CD4-positive, alpha-beta T cell treated with Interferon alpha-2 for 1 hour (primary cell): Measurements from ENCODE around the gene TUNAR.
"Not testable (repeated sequence)": the region's sequence is repeated elsewhere in the genome, so short reads cannot be mapped to it uniquely, and the experiment has no call there.

ENCODE experiments used
- DNase-seq, 2 donors: peaks; one replicate each; pipeline ENCODE4 v3.0.0-alpha.2; 2020 to 2022

TUNAR gene

DNA sequence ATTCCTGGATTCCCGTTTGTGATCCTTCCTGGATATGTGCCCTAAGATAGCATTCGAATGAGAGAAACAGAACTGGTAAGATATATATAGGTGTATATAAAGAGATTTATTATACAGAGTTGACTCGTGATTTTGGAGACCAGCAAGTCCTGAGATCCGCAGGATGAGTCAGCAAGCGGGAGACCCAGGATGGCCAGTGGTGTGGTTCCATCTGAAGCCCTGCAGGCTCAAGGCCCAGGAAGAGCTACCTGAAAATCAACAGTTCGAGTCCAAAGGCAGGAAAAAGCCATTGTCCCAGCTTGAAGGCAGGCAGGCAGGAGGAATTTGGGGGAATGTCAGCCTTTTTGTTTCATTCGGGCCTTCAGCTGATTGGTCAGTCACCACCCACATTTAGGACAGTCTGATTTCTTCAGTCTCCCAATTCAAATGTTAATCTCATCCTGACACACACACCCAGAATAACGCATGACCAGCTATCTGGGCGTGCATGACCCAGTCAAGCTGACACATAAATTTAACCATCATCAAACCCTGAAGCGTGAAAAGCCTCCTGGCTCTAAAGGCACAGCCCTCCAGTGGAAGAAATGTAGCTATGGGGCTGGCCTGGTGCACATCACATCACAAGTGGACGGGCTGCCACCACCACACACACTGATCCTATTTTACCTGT lies 44.3 kb downstream of the TUNAR start:
- no peak for DNase-seq

DNA sequence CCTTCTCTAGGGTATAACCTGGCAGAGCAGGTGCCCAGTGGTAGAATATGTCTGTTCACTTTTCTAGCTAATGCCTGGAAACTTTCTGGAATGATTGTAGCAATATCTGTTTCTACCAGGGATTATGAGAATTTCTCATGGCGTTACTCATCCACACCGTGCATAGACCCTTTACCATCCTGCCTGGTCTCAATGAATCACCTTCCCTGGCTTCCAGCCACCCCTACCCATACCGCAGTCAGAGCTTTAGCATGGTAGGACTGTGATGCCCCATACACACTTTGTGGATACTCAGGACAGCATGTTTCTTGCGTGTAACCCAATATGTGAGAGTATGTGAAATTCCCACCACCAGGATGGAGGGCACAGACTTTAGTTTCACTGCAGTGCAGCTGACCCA lies 45.4 kb downstream of the TUNAR start:
- no peak for DNase-seq

DNA sequence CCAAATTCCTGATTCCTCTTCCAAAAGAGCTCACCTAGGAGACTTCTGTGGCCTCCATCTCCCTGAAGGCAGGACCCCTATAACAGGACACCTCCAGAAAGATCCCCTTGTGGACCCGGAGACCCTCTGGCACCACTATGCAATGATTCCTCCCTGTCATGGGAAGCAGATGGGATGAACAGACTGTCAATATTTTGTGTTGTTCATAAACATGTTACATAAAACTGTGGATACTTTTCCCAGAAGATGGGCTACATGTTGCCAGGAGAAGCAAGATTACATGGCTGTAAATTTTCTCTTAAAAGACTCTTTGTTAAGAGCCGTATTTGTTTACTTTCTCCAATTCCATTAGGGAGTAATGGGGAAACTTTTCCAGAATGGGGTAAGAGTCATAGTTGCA lies 52.1 kb downstream of the TUNAR start:
- no peak for DNase-seq

DNA sequence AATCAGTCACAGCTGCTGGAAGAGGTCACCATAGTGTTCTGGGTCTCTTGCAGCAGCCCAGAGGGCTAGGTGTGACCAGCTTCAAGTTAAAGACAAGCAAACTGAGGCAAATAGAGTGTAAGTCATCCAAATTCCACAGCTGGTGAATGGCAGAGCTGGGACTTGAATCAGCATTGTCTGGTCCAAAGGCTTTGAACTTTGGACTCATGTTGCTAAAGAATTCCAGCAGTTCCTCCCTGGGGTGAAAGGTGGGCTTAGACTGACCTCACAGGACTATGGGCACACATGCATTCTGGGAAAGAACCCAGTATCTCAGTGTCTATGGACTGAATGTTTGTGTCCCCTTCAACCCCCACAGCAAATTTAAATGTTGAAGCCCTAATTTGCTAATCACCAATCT lies 54.8 kb downstream of the TUNAR start:
- DNase-seq = no peak

DNA sequence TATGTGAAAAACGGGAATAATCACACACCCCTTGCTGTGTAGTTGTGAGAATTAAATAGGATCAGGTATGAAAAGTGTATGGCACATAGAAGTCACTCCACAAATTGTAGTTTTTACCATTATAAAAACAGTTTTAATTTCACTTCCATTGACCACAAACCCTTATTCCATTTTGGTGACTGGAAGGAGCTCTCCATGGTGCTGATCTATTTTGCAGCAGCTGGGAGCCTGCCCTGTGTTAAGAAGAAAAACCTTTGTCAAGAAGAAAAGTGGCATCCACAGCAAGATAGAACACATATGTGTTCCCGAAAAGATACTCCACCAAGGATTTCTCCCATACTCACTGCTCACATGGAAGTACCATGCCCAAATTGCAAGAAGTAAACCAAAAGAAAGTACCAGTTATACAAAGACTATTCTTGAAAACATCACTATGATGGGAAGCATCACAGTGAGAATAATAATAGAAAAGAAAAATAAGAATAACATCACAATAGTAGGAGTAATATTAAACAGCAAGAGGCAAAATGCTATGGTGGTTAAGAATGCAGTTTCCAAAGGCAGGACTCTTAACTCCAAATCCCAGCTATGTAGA lies 58.7 kb downstream of the TUNAR start:
- no peak for DNase-seq

DNA sequence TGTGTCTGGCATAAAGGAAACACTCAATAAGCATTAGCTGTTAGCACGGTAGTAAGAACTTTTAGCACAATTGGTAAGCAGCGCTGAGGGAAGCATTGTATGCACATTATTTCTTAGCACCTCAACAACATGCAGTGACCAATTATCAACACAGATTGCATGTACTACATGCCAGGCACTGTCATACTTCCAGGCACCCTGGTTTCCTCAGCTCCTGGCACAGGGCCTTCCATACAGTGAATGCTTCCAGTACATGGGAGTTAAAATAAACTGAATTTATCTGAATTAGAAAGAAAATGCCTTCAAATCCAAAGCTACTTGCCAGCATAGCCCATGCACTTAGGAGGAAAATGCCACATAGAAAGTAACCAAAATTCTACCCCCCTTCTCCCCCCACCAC lies 59.4 kb downstream of the TUNAR start:
- DNase-seq = no peak

DNA sequence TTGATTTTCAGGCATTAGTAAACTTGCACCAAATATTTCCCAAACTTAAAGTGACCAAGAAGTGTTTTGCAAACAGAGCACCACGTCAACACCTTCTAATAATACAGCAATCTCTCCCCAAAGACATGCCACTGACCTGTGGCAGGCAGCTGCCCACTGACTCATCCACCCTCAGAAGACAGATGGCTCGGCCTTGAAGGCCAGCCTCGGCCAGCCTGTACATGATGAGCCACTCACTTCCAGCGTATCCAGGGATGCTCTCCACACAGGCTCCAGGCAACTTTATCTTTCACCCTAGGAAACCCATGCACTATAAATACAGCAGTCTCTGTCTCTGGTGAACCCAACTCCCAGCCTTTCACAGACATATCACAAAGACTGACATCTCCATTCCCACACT lies 62.7 kb downstream of the TUNAR start:
- no peak for DNase-seq

DNA sequence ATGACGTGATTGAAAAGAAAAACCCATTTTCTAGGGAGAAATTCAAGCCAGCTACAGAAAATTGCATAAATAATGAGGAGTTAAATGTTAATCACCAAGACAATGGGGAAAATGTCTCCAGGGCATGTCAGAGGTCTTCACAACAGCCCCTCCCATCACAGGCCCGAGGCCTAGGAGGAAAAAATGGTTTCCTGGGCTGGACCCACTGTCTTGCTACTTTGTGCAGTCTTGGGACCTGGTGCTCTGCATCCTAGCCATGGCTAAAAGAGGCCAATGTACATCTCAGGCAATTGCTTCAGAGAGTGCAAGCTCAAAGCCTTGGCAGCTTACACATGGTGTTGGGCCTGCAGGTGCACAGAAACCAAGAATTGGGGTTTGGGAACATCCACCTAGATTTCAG lies 65.3 kb downstream of the TUNAR start:
- no peak for DNase-seq

DNA sequence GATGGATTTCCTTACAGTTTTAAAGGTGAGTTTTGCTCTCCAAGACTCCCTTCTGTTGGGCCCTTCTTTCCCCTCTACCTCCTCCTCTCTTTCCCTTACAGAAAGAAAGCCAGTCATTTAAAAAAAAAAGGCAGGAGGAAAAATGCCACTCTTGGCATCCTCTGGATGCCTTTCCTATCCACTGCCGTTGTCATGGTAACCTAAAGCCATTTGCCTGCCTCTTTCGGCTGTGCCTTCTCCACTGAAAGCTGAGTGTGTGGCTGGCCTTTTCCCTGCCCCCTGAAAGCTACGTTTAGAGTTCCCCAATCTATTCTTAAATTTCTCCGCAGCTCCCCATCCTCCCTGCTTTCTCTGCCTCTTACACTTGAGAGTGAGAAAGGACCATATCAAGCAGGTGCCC lies 67.1 kb downstream of the TUNAR start:
- DNase-seq = no peak

DNA sequence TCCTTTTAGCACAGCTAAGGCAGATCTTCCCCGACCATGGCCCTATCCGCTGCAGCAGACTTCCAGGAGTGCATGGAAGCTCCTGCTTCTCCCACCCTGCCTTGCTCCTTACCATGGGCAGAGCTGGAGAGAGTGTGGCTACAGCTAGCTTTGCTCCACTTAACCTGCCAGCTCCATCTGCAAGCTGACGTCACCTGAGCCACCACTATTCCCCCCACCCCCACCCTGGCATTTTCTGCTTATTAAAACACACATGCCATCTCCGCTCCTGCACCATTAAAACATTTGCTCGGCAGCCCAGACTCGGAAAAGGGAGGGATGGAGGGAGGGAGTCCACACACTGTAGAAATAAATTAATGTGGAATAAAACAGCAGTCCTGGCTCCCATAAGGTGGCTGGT lies 67.8 kb downstream of the TUNAR start:
- DNase-seq = no peak

DNA sequence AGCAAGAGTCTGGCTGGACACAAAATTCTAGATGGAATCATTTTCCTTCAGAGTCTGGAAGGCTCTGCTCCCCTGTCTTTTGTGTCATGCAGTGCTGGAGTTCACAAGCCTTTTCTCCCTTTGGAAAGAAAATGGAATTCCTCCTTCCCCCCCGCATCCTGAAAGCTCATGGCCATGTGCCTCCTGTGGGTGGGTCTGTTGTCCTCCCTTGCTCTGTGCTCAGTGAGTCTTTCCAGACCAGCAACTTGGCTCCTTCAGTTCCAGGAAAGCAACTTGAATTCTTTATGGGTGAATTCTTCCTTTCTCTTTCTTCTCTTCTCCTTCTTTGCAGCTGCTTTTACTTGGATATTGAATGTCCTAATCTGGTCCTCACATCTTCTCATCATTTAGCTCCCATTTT lies 70.2 kb downstream of the TUNAR start:
- DNase-seq = no peak

DNA sequence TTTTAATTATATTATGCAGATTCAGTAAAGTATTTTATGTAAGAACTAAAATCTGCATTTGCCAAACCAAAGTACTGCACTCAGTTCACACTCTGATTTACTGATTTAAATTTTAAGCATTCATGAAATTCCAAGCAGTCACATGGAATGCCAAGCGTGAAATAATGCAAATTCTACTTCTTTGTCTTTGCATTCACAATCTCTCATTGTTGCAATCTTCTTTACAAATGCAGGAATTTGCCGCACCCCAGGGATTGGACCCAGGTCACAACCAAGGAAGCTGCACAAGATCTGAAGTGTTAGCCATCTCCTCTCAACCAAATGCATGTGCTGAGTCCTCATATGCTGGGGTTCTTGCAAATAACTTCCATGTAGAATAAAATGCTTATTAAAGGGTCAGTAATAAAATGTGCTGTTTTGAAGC lies 71.9 kb downstream of the TUNAR start:
- no peak for DNase-seq

DNA sequence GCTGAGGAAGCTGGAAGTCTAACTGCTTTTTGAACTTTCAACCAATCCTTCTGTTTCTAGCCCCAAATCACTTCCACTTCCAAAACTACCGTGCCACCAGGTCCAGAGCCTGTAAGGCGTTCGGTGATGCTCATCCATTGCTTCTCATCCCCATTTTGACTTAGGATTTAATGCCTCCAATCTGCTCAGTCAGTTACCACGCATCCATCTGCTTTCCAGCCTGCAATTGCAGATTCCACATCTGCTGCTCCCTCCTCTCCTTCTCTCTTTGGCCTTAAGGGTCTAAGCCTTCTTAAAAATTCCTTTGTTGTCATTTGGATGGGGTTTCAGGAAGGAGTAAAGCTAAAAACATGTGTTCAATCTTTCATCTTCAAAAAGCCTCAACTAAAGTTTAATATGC lies 74.7 kb downstream of the TUNAR start:
- DNase-seq = no peak

DNA sequence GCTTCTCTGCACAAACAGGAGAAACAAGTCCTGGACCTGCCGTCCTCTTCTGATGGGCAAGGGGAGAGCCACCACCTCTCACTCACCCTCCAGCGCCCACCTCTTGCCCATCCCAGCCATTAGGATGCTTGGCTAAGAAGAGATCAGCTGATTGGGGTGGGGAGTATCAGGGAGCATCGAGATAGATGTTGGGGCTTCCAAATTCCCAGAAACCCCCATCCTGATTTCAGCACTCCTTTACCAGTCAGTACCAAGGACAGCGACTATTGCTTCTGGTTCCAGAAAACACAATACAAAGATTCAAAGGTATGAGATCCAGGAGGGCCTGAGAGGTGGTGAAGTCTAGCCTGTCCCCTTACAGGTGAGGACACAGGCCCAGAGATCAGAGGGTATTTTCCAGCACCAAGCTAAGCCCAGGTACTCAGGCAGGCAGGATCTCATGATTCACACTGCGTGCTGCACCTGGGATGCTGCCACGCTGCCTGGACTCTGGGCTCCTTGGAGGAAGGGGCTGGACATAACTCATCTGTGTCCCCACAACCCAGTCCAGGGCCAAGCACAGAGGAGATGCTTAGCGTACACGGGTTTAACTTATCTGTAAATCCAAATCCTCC lies 76.6 kb downstream of the TUNAR start:
- DNase-seq = no peak

DNA sequence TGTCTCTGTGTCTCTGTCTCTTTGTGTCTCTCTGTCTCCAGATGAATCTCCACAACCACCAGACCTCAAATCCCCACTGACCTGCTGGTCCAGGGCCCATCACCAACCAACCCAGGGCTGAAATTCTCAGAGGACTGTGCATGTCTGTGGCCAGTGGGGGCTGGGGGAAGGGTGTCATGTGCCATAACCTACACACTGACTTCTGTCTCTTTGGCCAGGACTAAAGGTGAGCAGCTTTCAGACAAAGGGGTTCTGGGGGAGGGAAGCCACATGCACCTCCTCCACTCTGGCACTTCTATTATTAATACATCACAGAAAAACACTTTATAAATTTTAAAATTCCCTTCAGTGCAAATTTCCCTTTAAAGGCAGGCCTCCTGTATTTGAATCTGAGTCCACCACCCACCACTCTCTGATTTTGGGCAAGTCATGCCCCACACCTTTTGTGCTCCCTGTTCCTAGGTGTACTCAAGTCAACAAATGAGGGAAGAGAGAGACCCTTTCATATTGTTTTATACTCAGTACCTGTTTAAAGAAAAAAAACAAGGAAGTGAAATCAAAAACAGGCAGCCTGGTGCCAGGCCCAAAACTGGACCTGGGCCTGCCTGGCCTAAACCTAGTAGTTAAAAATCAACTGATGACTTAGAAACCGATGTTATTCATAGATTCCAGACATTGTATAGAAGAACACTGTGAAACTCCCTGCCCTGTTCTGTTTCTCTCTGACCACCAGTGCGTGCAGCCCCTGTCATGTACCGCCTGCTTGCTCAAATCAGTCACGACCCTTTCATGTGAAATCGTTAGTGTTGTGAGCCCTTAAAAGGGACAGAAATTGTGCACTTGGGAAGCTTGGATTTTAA lies 80.2 kb downstream of the TUNAR start:
- DNase-seq = no peak

DNA sequence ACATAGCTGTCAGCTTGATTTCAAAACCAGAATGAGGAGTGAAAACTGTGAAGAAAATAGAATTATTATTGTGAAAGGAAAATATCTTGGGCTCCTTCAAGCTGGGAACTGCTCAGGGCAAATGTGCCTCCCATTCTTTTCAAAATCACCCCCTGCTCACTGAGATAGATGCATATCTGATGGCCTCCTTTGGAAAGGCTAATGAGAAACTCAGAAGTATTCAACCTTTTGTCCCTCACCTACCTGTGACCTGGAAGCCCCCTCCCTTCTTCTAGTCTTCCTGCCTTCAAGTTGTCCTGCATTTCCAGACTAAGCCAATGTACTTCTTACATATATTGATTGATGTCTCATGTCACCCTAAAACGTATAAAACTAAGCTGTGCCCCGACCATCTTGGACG lies 81.5 kb downstream of the TUNAR start:
- no peak for DNase-seq

DNA sequence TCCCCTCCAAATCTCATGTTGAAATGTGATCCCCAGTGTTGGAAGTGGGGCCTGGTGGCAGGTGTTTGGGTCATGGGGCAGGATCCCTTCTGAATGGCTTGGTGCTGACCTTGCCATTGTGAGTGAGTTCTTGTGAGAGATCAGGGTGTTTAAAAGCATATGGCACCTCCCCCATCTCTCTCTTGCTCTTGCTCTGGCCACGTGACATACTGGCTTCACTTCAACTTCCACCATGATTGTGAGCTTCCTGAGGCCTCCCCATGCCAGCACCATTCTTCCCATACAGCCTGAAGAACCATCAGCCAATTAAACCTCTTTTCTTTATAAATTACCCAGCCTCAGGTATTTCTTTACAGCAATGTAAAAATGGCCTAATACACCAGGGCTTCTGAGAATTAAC lies 82.7 kb downstream of the TUNAR start:
- no peak for DNase-seq

DNA sequence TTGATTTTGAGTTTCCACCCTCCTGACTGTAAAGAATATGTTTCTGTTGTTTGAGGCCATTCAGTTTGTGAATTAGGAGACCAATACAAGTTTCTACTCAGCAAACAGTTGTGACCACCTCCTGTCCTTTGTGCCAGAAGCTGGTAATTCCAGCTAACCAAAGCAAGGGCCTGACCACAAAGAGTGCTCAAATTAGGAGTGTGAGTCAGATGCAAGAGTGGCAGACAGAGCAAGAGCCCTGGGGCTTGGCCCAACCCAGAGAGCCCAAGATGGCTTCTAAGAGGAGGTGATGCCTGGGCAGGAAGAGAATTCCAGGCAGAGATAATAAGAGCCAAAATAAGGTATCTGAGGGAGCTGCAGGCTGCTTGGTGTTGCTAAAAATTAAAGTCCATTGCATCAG lies 84.8 kb downstream of the TUNAR start:
- no peak for DNase-seq

DNA sequence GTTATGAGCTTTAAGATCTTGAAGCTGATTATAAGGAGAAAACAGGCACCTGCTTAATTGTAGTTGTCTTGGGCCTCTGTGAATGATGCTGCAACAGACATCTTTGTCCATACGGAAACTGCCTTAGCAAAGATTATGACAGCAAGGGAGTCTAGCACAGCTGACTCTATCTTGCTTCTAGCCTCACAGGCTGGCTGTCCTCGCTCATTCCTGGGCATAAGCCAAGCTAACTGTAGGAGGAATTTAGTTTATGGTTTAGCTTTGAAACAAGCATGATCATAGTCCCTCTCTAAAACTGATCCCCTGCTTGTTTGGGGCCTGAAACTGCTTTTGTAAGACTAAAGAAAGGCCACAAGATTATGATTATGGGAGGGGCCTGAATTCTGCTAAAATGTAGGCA lies 88.3 kb downstream of the TUNAR start:
- DNase-seq = no peak

DNA sequence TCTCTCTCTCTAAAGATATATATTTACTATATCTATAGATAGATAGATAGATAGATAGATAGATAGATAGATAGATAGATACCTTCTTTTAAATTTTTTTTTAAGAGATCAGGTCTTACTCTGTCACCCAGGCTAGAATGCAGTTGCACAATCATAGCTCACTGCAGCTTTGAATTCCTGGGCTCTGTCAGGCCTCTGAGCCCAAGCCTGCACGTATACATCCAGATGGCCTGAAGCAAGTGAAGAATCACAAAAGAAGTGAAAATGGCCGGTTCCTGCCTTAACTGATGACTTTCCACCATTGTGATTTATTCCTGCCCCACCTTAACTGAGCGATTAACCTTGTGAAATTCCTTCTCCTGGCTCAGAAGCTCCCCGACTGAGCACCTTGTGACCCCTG lies 91.4 kb downstream of the TUNAR start:
- DNase-seq = not testable (repeated sequence)
